Activated CD4-positive, alpha-beta T cell treated with anti-CD3 and anti-CD28 coated beads, Interleukin-2, amount 50 U/mL, for 4 hours (primary cell): ENCODE data around the gene ELN.
"Not testable (repeated sequence)": the region's sequence is repeated elsewhere in the genome, so short reads cannot be mapped to it uniquely, and the experiment has no call there.

Source experiments
- DNase-seq, 2 experiments: peaks; one replicate each; pipeline ENCODE4 v3.0.0-alpha.2; 2020

The ELN gene

GRCh38 chr7:74001150-74001494, 26.9 kb upstream of the ELN start:
- no peak for DNase-seq

- no peak for DNase-seq
Measured at GRCh38 chr7:74002474-74003017, 25.4 kb upstream of the ELN start.

GRCh38 chr7:74003621-74004020, 24.4 kb upstream of the ELN start:
- no peak for DNase-seq

GRCh38 chr7:74006032-74006431, 21.9 kb upstream of the ELN start:
- DNase-seq, result no peak

- no peak for DNase-seq
Measured at GRCh38 chr7:74006451-74007241, 21.3 kb upstream of the ELN start.

GRCh38 chr7:74007242-74007567, 20.8 kb upstream of the ELN start:
- DNase-seq, result no peak

GRCh38 chr7:74008687-74009086, 19.3 kb upstream of the ELN start:
- DNase-seq, result no peak

- no peak for DNase-seq
Measured at GRCh38 chr7:74009719-74010118, 18.3 kb upstream of the ELN start.

- no peak for DNase-seq
Measured at GRCh38 chr7:74010407-74010806, 17.6 kb upstream of the ELN start.

- DNase-seq, result not testable (repeated sequence)
Measured at GRCh38 chr7:74011421-74011820, 16.6 kb upstream of the ELN start.

GRCh38 chr7:74012842-74013249, 15.1 kb upstream of the ELN start:
- DNase-seq, result no peak

GRCh38 chr7:74013539-74014272, 14.3 kb upstream of the ELN start:
- DNase-seq, result no peak

- DNase-seq, result no peak
Measured at GRCh38 chr7:74014931-74015330, 13.0 kb upstream of the ELN start.

- DNase-seq, result no peak
Measured at GRCh38 chr7:74015670-74016069, 12.3 kb upstream of the ELN start.

GRCh38 chr7:74017125-74017524, 10.8 kb upstream of the ELN start:
- no peak for DNase-seq

GRCh38 chr7:74018246-74018895, 9.6 kb upstream of the ELN start:
- no peak for DNase-seq

- DNase-seq, result no peak
Measured at GRCh38 chr7:74019149-74019548, 8.8 kb upstream of the ELN start.

- no peak for DNase-seq
Measured at GRCh38 chr7:74020390-74020789, 7.6 kb upstream of the ELN start.

- DNase-seq, result no peak
Measured at GRCh38 chr7:74021546-74022320, 6.2 kb upstream of the ELN start.

- no peak for DNase-seq
Measured at GRCh38 chr7:74022507-74022906, 5.5 kb upstream of the ELN start.

- no peak for DNase-seq
Measured at GRCh38 chr7:74023092-74023536, 4.9 kb upstream of the ELN start.

- no peak for DNase-seq
Measured at GRCh38 chr7:74023786-74024185, 4.2 kb upstream of the ELN start.

- DNase-seq, result no peak
Measured at GRCh38 chr7:74025146-74025545, 2.8 kb upstream of the ELN start.
